ENCODE measurements around the gene LAMA1. TPM values are rescaled to one million over a fixed set of nuclear protein-coding genes. Genes with fewer than 3 reads are reported as not detected.

LAMA1 gene
- total RNA-seq, 1 experiment from 2014 or later, result 28.8 TPM

- Mint-ChIP-seq H3K4me3 (no peak overlapping the region), H3K4me1 (peaks cover 3 to 5% of the 10 kb centered on the region in 2 experiments; a peak in 3 of 4 replicates), H3K36me3 (ENCODE audit: insufficient read depth in 1 of 3, low read depth in 3 of 3) (no peaks in the 10 kb centered on the region), H3K9me3 (no peaks in the 10 kb centered on the region; a peak in 1 of 5 replicates), H3K27me3 (ENCODE audit: low read depth) (no peaks in the 10 kb centered on the region), H3K27ac (peak overlapping the region in 2 of 3 experiments; percentile 0 to 33; a peak in 5 of 7 replicates)
- Histone ChIP-seq H3K4me1 (ENCODE audit: insufficient read depth, low read length) (no peaks in the 10 kb centered on the region), H3K9ac (ENCODE audit: extremely low read depth, insufficient read length, low read length) (no peak overlapping the region), H3K4ac (ENCODE audit: low read depth, low read length) (no peak overlapping the region), H2AK5ac (ENCODE audit: insufficient read length, low read length) (no peak overlapping the region), H2BK120ac (ENCODE audit: low read depth, low read length, poor library complexity, severe bottlenecking) (no peak overlapping the region), H3K27ac (ENCODE audit: insufficient read length, low read depth, low read length) (no peak overlapping the region), H3K23ac (ENCODE audit: insufficient read length, low read depth, low read length) (no peak overlapping the region), H3K18ac (ENCODE audit: insufficient read length, low read depth, low read length) (peak overlapping the region; percentile 75), H3K79me1 (ENCODE audit: insufficient read depth, low read depth, low read length, poor library complexity, severe bottlenecking) (no peaks in the 10 kb centered on the region), H3K14ac (ENCODE audit: insufficient read depth, low read length) (no peak overlapping the region), H4K20me1 (ENCODE audit: control insufficient read depth, insufficient read depth, insufficient read length) (no peaks in the 10 kb centered on the region), H4K5ac (ENCODE audit: insufficient read length, low read depth, low read length) (no peak overlapping the region), H2BK12ac (ENCODE audit: insufficient read length, low read depth, low read length) (no peak overlapping the region), H4K91ac (ENCODE audit: insufficient read length, low read depth, low read length) (no peak overlapping the region), H3K9me3 (ENCODE audit: control insufficient read depth, low read depth, low read length) (no peaks in the 10 kb centered on the region), H3K4me2 (ENCODE audit: insufficient read depth, insufficient read length, low read length) (no peak overlapping the region), H3T11ph (ENCODE audit: low read length) (no peak overlapping the region), H2AFZ (ENCODE audit: low read length) (no peak overlapping the region), H2BK20ac (ENCODE audit: low read depth, low read length, poor library complexity, severe bottlenecking) (no peak overlapping the region), H3K27me3 (ENCODE audit: insufficient read depth, low read length) (no peaks in the 10 kb centered on the region), H2BK5ac (ENCODE audit: insufficient read length, low read length) (no peak overlapping the region), H3K56ac (ENCODE audit: insufficient read length, low read depth, low read length) (no peak overlapping the region), H4K8ac (replicated peaks; ENCODE audit: insufficient read length, low read depth, low read length) (peak overlapping the region; percentile 15), H2BK15ac (ENCODE audit: low read depth, low read length) (no peak overlapping the region), H3K79me2 (ENCODE audit: insufficient read depth, low read length) (no peaks in the 10 kb centered on the region), H3K23me2 (ENCODE audit: insufficient read length, low read depth, low read length, poor library complexity, severe bottlenecking) (no peaks in the 10 kb centered on the region)
- peak; percentile 80 for DNase-seq
- WGBS (ENCODE audit: extremely low coverage, insufficient read length, low lambda C conversion rate), result no CpG with 5 or more reads among the region's 37 CpGs
- peak; percentile 80 for TF ChIP-seq CTCF (conservative IDR thresholded peaks at IDR 0.05)
Measured at GRCh38 chr18:6920099-6920955, 197.3 kb downstream of the LAMA1 start.
